GM12878 (cell line): Measurements from ENCODE around the gene ICE2. TPM values are rescaled to one million over a fixed set of nuclear protein-coding genes. Genes with fewer than 3 reads are reported as not detected.

Experiments used
- CBX3 ChIP-seq: fragments of 200-600 bp; sonication (generic); IDR thresholded peaks from 2 replicates; pipeline ENCODE4 v1.6.1; 2016; ENCODE audit warnings: low read depth, borderline replicate concordance
- FOS ChIP-seq: IDR thresholded peaks from 3 replicates; pipeline ENCODE4 v1.6.1; 2011; ENCODE audit warnings: borderline replicate concordance; ENCODE audit not compliant: insufficient read length; ENCODE audit errors: extremely low read depth
- IKZF1 ChIP-seq: fragments of 450-650 bp; conservative IDR thresholded peaks from 2 replicates; pipeline ENCODE4 v1.6.1; 2017; ENCODE audit warnings: antibody characterized with exemption, mild to moderate bottlenecking
- KDM1A ChIP-seq: fragments of 200-600 bp; sonication (generic); IDR thresholded peaks from 2 replicates; pipeline ENCODE4 v1.6.1; 2016; ENCODE audit warnings: borderline replicate concordance
- MYC ChIP-seq: IDR thresholded peaks from 2 replicates; pipeline ENCODE4 v1.6.1; 2011; ENCODE audit warnings: mild to moderate bottlenecking, low read length, moderate library complexity, inconsistent platforms; ENCODE audit not compliant: insufficient read depth, insufficient replicate concordance, insufficient read length, severe bottlenecking
- NFYA ChIP-seq: IDR thresholded peaks from 2 replicates; pipeline ENCODE4 v1.6.1; 2011; ENCODE audit warnings: low read depth, mild to moderate bottlenecking, low read length, improper control_type of control experiment, borderline replicate concordance
- NR2C2 ChIP-seq: IDR thresholded peaks from 2 replicates; pipeline ENCODE4 v1.6.1; 2011; ENCODE audit warnings: borderline replicate concordance, low read depth; ENCODE audit not compliant: control insufficient read depth, insufficient read length
- RCOR1 ChIP-seq: conservative IDR thresholded peaks from 2 replicates; pipeline ENCODE4 v1.6.1; 2012; ENCODE audit warnings: low read depth, low read length, improper control_type of control experiment
- WRNIP1 ChIP-seq: IDR thresholded peaks from 2 replicates; pipeline ENCODE4 v1.6.1; 2011; ENCODE audit warnings: low read depth, low read length, improper control_type of control experiment, borderline replicate concordance
- ZNF24 ChIP-seq: fragments of 450-650 bp; IDR thresholded peaks from 2 replicates; pipeline ENCODE4 v1.6.1; 2017; ENCODE audit warnings: antibody characterized with exemption, mild to moderate bottlenecking
- polyA plus RNA-seq, 11 experiments: library from polyadenylated mRNA; depleted of rRNA in 4 of 11; unstranded in 6 of 11; stranded (reverse) in 5 of 11; fragments of >200 nt; fragmentation: Nextera tagmentation in 4 of 11; fragmentation: Illumina TruSeq in 1 of 11; extraction: Ambion mirVana in 4 of 11; extraction: Trizol in 1 of 11; gene quantifications; 1 replicate in 1 of 11; 2 replicates in 10 of 11; pipeline versions ENCODE4 v1.2.1 to v1.2.3, GENCODE V29; 2011 to 2016; ENCODE audit warnings: inconsistent platforms in 2 of 11, missing spikeins in 2 of 11, low read depth in 1 of 11
- total RNA-seq, 4 experiments: library from RNA; depleted of rRNA in 3 of 4; stranded (reverse); fragments of >200 nt in 3 of 4; fragmentation: Illumina TruSeq in 1 of 4; extraction: Trizol in 1 of 4; gene quantifications; 2 replicates each; pipeline versions ENCODE4 v1.2.1 to v1.2.3, GENCODE V29; 2013 to 2021
- TF ChIP-seq, protein P1 (sequence below): fragments of 450-650 bp; IDR thresholded peaks from 2 replicates; pipeline ENCODE4 v1.6.1; 2018; ENCODE audit warnings: borderline replicate concordance, mild to moderate bottlenecking; ENCODE audit not compliant: partially characterized antibody

Gene ICE2
- total and polyA plus RNA-seq, 10 of the 15 experiments (the other 5 are each of a cell fraction or from before 2014, with no cell fraction given), result 14.2 to 62.0 (median 44.9) TPM

DNA sequence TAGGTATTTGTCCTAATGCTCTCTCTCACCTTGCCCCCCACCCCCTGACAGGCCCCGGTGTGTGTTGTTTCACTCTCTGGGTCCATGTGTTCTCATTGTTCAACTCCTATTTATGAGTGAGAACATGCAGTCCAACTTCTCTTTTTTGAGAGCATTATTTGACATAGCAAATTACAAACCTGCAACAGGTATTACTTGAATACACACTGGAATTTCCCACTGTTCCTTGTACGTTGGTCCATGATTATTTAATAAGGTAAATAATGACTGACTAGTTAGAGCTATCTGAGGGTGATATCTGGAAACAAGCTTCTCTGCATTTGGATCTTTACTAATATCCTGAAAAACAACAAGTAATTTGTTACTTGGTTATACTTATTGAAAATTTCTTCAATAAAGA lies 24.1 kb downstream of the ICE2 start (continued):
- TF ChIP-seq FOS (no peak), CBX3 (no peak), ZNF24 (no peak), RCOR1 (no peak), WRNIP1 (no peak), NFYA (no peak), MYC (no peak), IKZF1 (no peak), NR2C2 (no peak), KDM1A (no peak)
- TF ChIP-seq, protein P1, sequence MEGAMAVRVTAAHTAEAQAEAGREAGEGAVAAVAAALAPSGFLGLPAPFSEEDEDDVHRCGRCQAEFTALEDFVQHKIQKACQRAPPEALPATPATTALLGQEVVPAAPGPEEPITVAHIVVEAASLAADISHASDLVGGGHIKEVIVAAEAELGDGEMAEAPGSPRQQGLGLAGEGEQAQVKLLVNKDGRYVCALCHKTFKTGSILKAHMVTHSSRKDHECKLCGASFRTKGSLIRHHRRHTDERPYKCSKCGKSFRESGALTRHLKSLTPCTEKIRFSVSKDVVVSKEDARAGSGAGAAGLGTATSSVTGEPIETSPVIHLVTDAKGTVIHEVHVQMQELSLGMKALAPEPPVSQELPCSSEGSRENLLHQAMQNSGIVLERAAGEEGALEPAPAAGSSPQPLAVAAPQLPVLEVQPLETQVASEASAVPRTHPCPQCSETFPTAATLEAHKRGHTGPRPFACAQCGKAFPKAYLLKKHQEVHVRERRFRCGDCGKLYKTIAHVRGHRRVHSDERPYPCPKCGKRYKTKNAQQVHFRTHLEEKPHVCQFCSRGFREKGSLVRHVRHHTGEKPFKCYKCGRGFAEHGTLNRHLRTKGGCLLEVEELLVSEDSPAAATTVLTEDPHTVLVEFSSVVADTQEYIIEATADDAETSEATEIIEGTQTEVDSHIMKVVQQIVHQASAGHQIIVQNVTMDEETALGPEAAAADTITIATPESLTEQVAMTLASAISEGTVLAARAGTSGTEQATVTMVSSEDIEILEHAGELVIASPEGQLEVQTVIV, result no peak
